ENCODE data around the gene EPS8.

EPS8 gene

GRCh38 chr12:15815730-15816129 is 26.5 kb upstream of the EPS8 start:
- TF ChIP-seq CTCF (IDR thresholded peaks at IDR 0.05; ENCODE audit: control insufficient read depth, extremely low read depth, insufficient read depth), result no peak
- H3K4me3 ChIP-seq (ENCODE audit: low read depth, low read length), result no peak overlapping the region
- no peak for DNase-seq (ENCODE audit: low read depth)

- no peak for DNase-seq (ENCODE audit: low read depth)
- no peak overlapping the region for H3K4me3 ChIP-seq (ENCODE audit: low read depth, low read length)
- TF ChIP-seq CTCF (IDR thresholded peaks at IDR 0.05; ENCODE audit: control insufficient read depth, extremely low read depth, insufficient read depth), result no peak
These were observed 22.3 kb upstream of the EPS8 start for GRCh38 chr12:15811214-15812127.

GRCh38 chr12:15808652-15809051 is 19.5 kb upstream of the EPS8 start:
- H3K4me3 ChIP-seq (ENCODE audit: low read depth, low read length), result no peak overlapping the region
- no peak for DNase-seq (ENCODE audit: low read depth)
- no peak for TF ChIP-seq CTCF (IDR thresholded peaks at IDR 0.05; ENCODE audit: control insufficient read depth, extremely low read depth, insufficient read depth)

- no peak for DNase-seq (ENCODE audit: low read depth)
- H3K4me3 ChIP-seq (ENCODE audit: low read depth, low read length), result no peak overlapping the region
- TF ChIP-seq CTCF (IDR thresholded peaks at IDR 0.05; ENCODE audit: control insufficient read depth, extremely low read depth, insufficient read depth), result no peak
These were observed 19.1 kb upstream of the EPS8 start for GRCh38 chr12:15808250-15808649.

- TF ChIP-seq CTCF (IDR thresholded peaks at IDR 0.05; ENCODE audit: control insufficient read depth, extremely low read depth, insufficient read depth), result no peak
- DNase-seq (ENCODE audit: low read depth), result no peak
These were observed 17.6 kb upstream of the EPS8 start for GRCh38 chr12:15806826-15807225.

GRCh38 chr12:15801770-15802744 is 12.9 kb upstream of the EPS8 start:
- no peak for DNase-seq (ENCODE audit: low read depth)
- no peak overlapping the region for H3K4me3 ChIP-seq (ENCODE audit: low read depth, low read length)
- TF ChIP-seq CTCF (IDR thresholded peaks at IDR 0.05; ENCODE audit: control insufficient read depth, extremely low read depth, insufficient read depth), result no peak

More at GRCh38 chr12:15806826-15807225, 17.6 kb upstream of the EPS8 start:
- H3K4me3 ChIP-seq (ENCODE audit: low read depth, low read length), result no peak overlapping the region

Data from LNCaP clone FGC (cell line).